Mesodermal cell (in vitro differentiated cells): Measurements from ENCODE around the gene CEBPZOS.
"Not testable (repeated sequence)": the region's sequence is repeated elsewhere in the genome, so short reads cannot be mapped to it uniquely, and the experiment has no call there.

Experiments
- H3K27ac ChIP-seq: 2 replicates; pipeline ENCODE4 v1.7.0; 2013; ENCODE audit warnings: mild to moderate bottlenecking, low read depth, low read length, moderate library complexity; ENCODE audit not compliant: severe bottlenecking
- H3K36me3 ChIP-seq: 2 replicates; pipeline ENCODE4 v1.7.1; 2013; ENCODE audit warnings: mild to moderate bottlenecking, low read length, moderate library complexity; ENCODE audit not compliant: control insufficient read depth, insufficient read depth
- H3K4me1 ChIP-seq: one replicate; pipeline ENCODE4 v1.7.1; 2013; ENCODE audit warnings: mild to moderate bottlenecking, low read length; ENCODE audit not compliant: insufficient read depth, control insufficient read depth, poor library complexity, severe bottlenecking
- H3K4me3 ChIP-seq: 2 replicates; pipeline ENCODE4 v1.7.0; 2013; ENCODE audit warnings: low read length, control low read depth, mild to moderate bottlenecking; ENCODE audit not compliant: insufficient read depth, poor library complexity, severe bottlenecking; ENCODE audit errors: extremely low read depth
- H3K9me3 ChIP-seq: 2 replicates; pipeline ENCODE4 v1.7.1; 2013; ENCODE audit warnings: mild to moderate bottlenecking, low read length, moderate library complexity; ENCODE audit not compliant: control insufficient read depth
- WGBS, 2 experiments: methylation state at CpG; one replicate each; pipeline ENCODE4 v1.1.5; 2013; ENCODE audit warnings: missing lambda C conversion rate in 2 of 2; ENCODE audit not compliant: insufficient coverage in 2 of 2; 5-methylcytosine and 5-hydroxymethylcytosine counted together

The CEBPZOS gene

GRCh38 chr2:37211939-37212338 is 15.6 kb downstream of the CEBPZOS start:
- Histone ChIP-seq H3K4me1 (no peaks in the 10 kb centered on the region), H3K9me3 (peaks cover 4% of the 10 kb centered on the region), H3K27ac (no peak overlapping the region), H3K36me3 (peaks cover 89% of the 10 kb centered on the region), H3K4me3 (no peak overlapping the region)
- 88 to 100% methylated on average over 1 of the region's 3 CpGs for whole genome bisulfite sequencing, 2 experiments

GRCh38 chr2:37215250-37215649 is 19.0 kb downstream of the CEBPZOS start:
- Histone ChIP-seq H3K4me1 (no peaks in the 10 kb centered on the region), H3K36me3 (peaks cover 85% of the 10 kb centered on the region), H3K27ac (no peak overlapping the region), H3K4me3 (no peak overlapping the region), H3K9me3 (no peaks in the 10 kb centered on the region)
- WGBS, 2 experiments, result no CpG with 5 or more reads among the region's 1 CpG

- no peak overlapping the region for H3K27ac ChIP-seq
- H3K36me3 ChIP-seq, result peaks cover 90% of the 10 kb centered on the region
- H3K4me1 ChIP-seq, result no peaks in the 10 kb centered on the region
- 91 to 96% methylated on average over 3 of the region's 4 CpGs for WGBS, 2 experiments
- no peaks in the 10 kb centered on the region for H3K9me3 ChIP-seq
- H3K4me3 ChIP-seq, result no peak overlapping the region
Measured at GRCh38 chr2:37219046-37219445, 22.8 kb downstream of the CEBPZOS start.

DNA sequence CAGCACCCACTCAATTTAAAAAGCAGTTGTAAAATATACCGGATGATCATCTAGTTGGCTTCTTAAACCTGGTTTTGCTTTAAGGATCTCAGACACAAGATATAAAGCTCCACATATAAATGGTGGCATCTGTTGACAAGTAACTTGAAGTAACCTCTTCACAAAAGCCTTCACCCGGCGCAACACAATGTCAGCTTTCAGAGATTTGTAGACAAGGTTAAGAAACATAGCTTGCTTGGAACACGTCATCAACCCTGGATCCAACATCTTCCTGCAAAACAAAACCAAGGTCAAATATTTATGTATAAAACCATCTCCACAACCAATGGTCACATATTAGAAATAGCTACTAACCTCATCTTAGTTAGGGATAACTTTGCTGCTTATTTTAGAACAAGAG is 26.8 kb downstream of the CEBPZOS start:
- Histone ChIP-seq H3K9me3 (no peaks in the 10 kb centered on the region), H3K36me3 (peaks cover 70% of the 10 kb centered on the region)
- WGBS, 2 experiments, result 93 to 100% methylated on average over 1 to 3 of the region's 4 CpGs

DNA sequence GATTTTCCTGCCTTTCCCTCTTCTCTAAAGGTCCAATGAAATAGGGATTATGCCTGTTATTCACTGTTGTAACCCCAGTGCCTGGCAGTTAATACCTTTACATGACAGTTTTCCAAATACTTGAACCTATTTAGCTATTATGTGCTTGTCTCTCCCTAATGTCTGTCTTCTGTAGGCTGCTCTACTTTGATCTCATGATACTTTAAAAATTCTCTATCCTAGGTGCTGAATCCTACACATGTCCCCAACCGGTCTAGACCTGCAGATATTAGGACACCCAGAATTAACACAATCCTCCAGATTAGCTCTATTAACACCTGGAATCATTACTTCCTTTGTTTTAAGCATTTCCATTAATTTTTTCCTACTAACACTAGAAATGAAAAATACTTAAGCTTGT is 27.8 kb downstream of the CEBPZOS start:
- 86 to 100% methylated on average over 1 of the region's 1 CpG for WGBS, 2 experiments
- no peaks in the 10 kb centered on the region for H3K9me3 ChIP-seq
- no peak overlapping the region for H3K4me3 ChIP-seq
- peaks cover 68% of the 10 kb centered on the region for H3K36me3 ChIP-seq
- H3K27ac ChIP-seq, result no peak overlapping the region
- peaks cover 5% of the 10 kb centered on the region for H3K4me1 ChIP-seq

More for the DNA sequence above, 26.8 kb downstream of the CEBPZOS start:
- peaks cover 5% of the 10 kb centered on the region for H3K4me1 ChIP-seq
- H3K4me3 ChIP-seq, result no peak overlapping the region
- no peak overlapping the region for H3K27ac ChIP-seq

DNA sequence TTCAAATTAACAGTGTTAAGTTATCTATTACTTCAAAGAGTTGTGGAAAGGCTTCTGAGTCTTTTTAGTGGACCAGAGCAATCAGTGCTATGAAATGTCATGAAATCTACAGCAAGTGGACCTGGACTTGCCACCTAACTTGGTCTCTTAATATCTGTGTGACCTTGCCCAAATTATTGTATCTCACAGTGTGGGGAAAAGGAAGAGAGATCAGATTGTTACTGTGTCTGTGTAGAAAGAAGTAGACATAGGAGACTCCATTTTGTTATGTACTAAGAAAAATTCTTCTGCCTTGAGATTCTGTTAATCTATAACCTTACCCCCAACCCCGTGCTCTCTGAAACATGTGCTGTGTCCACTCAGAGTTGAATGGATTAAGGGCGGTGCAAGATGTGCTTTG is 28.8 kb downstream of the CEBPZOS start:
- not testable (repeated sequence) for H3K9me3 ChIP-seq, H3K4me3 ChIP-seq, H3K27ac ChIP-seq
- peaks cover 58% of the 10 kb centered on the region for H3K36me3 ChIP-seq
- peaks cover 12% of the 10 kb centered on the region for H3K4me1 ChIP-seq
- WGBS, 2 experiments, result no CpG with 5 or more reads among the region's 2 CpGs

GRCh38 chr2:37226863-37227262 is 30.6 kb downstream of the CEBPZOS start:
- WGBS, 2 experiments, result 40 to 64% methylated on average over 1 to 2 of the region's 4 CpGs
- Histone ChIP-seq H3K4me1 (peaks cover 12% of the 10 kb centered on the region), H3K4me3 (no peak overlapping the region), H3K9me3 (no peaks in the 10 kb centered on the region), H3K27ac (no peak overlapping the region), H3K36me3 (peaks cover 41% of the 10 kb centered on the region)

DNA sequence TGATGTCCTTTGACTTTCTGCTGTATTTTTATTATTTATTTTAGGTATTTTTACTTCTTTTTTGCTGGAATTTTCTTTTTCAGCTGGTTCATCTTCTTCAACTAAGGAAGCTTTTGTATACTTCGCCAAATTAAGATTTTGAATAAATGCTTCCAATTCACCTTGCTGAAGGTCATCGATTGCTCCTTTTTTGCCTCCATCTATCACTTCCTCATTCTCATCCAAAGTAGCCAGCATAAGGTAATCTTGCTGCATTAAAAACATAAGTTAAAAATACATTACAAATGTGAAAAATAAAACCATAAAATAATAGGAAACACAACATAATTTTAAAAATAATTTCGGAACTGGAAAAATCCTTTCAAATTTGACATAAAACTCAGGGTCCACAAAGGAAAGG is 32.5 kb downstream of the CEBPZOS start:
- no peak overlapping the region for H3K4me3 ChIP-seq
- H3K9me3 ChIP-seq, result no peaks in the 10 kb centered on the region
- peaks cover 23% of the 10 kb centered on the region for H3K36me3 ChIP-seq
- 100% methylated on average over 2 of the region's 3 CpGs; no CpG with 5 or more reads in 1 of the 2 experiments for WGBS, 2 experiments
- H3K27ac ChIP-seq, result no peak overlapping the region
- H3K4me1 ChIP-seq, result peaks cover 12% of the 10 kb centered on the region

GRCh38 chr2:37230581-37230980 is 34.3 kb downstream of the CEBPZOS start:
- Histone ChIP-seq H3K4me1 (peaks cover 12% of the 10 kb centered on the region), H3K4me3 (peak overlapping the region; percentile 98), H3K9me3 (no peaks in the 10 kb centered on the region), H3K27ac (peak overlapping the region; percentile 81), H3K36me3 (peaks cover 32% of the 10 kb centered on the region)
- 0 to 6% methylated on average over 2 to 3 of the region's 8 CpGs for WGBS, 2 experiments

- H3K4me1 ChIP-seq, result peaks cover 9% of the 10 kb centered on the region
- H3K4me3 ChIP-seq, result peak within 1 kb of the TSS; percentile 98
- peak within 1 kb of the TSS; percentile 81 for H3K27ac ChIP-seq
- H3K9me3 ChIP-seq, result no peaks in the 10 kb centered on the region
- 0% methylated on average over 52 to 64 of the region's 73 CpGs for WGBS, 2 experiments
- peaks cover 41% of the 10 kb centered on the region for H3K36me3 ChIP-seq
Measured at GRCh38 chr2:37231241-37232130, 35.2 kb downstream of the CEBPZOS start, which contains the start of the genes CEBPZ and NDUFAF7. Gene CEBPZ (minus strand): TSS chr2:37231596. CDS start chr2:37231567, 29 bp downstream. Gene NDUFAF7 (plus strand): TSS chr2:37231658. CDS start chr2:37231706, 48 bp downstream.
